GM12891 (cell line): ENCODE measurements around the gene KCNJ10.

Experiments
- POLR2A ChIP-seq: IDR thresholded peaks from 2 replicates; pipeline ENCODE4 v1.6.1; 2011; ENCODE audit warnings: low read depth, low read length, control low read depth
- POLR2AphosphoS5 ChIP-seq: IDR thresholded peaks from 2 replicates; pipeline ENCODE4 v1.6.1; 2011; ENCODE audit warnings: low read depth, low read length, control low read depth
- SPI1 ChIP-seq: IDR thresholded peaks from 2 replicates; pipeline ENCODE4 v1.6.1; 2011; ENCODE audit warnings: low read depth, low read length, control low read depth

DNA sequence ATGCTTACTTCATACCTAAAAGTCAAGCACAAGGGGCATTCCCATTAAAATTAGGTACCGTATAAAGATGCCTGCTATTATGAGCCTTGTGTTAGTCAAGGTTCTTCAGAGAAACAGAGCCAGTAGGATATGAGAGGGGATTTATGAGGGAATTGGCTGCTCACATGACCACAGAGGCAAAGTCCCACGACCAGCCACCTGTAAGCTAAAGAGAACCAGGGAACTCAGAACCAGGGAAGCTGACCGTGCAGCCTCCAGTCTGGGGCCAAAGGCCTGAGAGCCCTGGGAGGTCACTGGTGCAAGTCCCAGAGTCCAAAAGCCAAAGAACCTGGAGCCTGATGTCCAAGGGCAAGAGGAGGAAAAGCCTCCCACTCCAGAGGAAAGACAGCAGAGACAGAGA is 58.2 kb downstream of the KCNJ10 start:
- TF ChIP-seq POLR2A (no peak), POLR2AphosphoS5 (no peak), SPI1 (no peak)
